Smooth muscle cell (in vitro differentiated cells): Measurements from ENCODE around the gene COMTD1. TPM values are rescaled to one million over a fixed set of nuclear protein-coding genes. Genes with fewer than 3 reads are reported as not detected.

Source experiments
- DNase-seq: peaks from one replicate; lab custom pipeline; 2025; ENCODE audit not compliant: unreplicated experiment; lab: John Stamatoyannopoulos, UW
- H2AFZ ChIP-seq: fragments of 200-600 bp; sonication (generic); 2 replicates; pipeline ENCODE4 v1.6.0; 2016; ENCODE audit warnings: antibody characterized with exemption, low read depth, mild to moderate bottlenecking
- H3F3A ChIP-seq: fragments of 200-600 bp; sonication (generic); 2 replicates; pipeline ENCODE4 v1.6.0; 2017; ENCODE audit warnings: antibody characterized with exemption, low read depth
- H3K27ac ChIP-seq: fragments of 200-600 bp; sonication (generic); 2 replicates; pipeline ENCODE4 v1.5.1; 2016; ENCODE audit warnings: low read depth, mild to moderate bottlenecking
- H3K27me3 ChIP-seq: fragments of 200-600 bp; sonication (generic); 2 replicates; pipeline ENCODE4 v1.6.1; 2016; ENCODE audit warnings: low read depth, mild to moderate bottlenecking
- H3K36me3 ChIP-seq: fragments of 200-600 bp; sonication (generic); 2 replicates; pipeline ENCODE4 v1.5.1; 2016; ENCODE audit warnings: low read depth
- H3K4me1 ChIP-seq: fragments of 200-600 bp; sonication (generic); 2 replicates; pipeline ENCODE4 v1.5.1; 2016; ENCODE audit warnings: low read depth
- H3K4me2 ChIP-seq: fragments of 200-600 bp; sonication (generic); 2 replicates; pipeline ENCODE4 v1.6.0; 2016; ENCODE audit warnings: mild to moderate bottlenecking
- H3K4me3 ChIP-seq: fragments of 200-600 bp; sonication (generic); 2 replicates; pipeline ENCODE4 v1.5.1; 2016; ENCODE audit warnings: mild to moderate bottlenecking
- H3K79me2 ChIP-seq: fragments of 200-600 bp; sonication (generic); 2 replicates; pipeline ENCODE4 v1.6.0; 2016; ENCODE audit warnings: low read depth, mild to moderate bottlenecking
- H3K9ac ChIP-seq: fragments of 200-600 bp; sonication (generic); 2 replicates; pipeline ENCODE4 v1.6.0; 2016; ENCODE audit warnings: low read depth
- H3K9me3 ChIP-seq: fragments of 200-600 bp; sonication (generic); replicated peaks from 2 replicates; pipeline ENCODE4 v1.5.1; 2016; ENCODE audit warnings: low read depth
- H4K20me1 ChIP-seq: fragments of 200-600 bp; sonication (generic); 2 replicates; pipeline ENCODE4 v1.6.0; 2016; ENCODE audit warnings: low read depth
- WGBS: methylation state at CpG from one replicate; pipeline ENCODE4 v1.1.7; 2016; ENCODE audit warnings: low lambda C conversion rate; 5-methylcytosine and 5-hydroxymethylcytosine counted together
- polyA plus RNA-seq: library from polyadenylated mRNA; unstranded; fragments of >200 nt; fragmentation: Nextera tagmentation; extraction: Ambion mirVana; gene quantifications from 2 replicates; pipeline ENCODE4 v1.2.1, GENCODE V29; 2016
- total RNA-seq: library from RNA; depleted of rRNA; stranded (reverse); fragments of >200 nt; gene quantifications from 2 replicates; pipeline ENCODE4 v1.2.3, GENCODE V29; 2014
- TF ChIP-seq, protein P1 (sequence below): fragments of 200-600 bp; sonication (generic); IDR thresholded peaks from 2 replicates; pipeline ENCODE4 v1.5.1; 2017; ENCODE audit warnings: borderline replicate concordance, mild to moderate bottlenecking, antibody characterized with exemption; ENCODE audit not compliant: insufficient read depth, poor library complexity, severe bottlenecking

Gene COMTD1
- total and polyA plus RNA-seq, 2 experiments from 2014 or later = 8.4 to 18.7 TPM

DNA sequence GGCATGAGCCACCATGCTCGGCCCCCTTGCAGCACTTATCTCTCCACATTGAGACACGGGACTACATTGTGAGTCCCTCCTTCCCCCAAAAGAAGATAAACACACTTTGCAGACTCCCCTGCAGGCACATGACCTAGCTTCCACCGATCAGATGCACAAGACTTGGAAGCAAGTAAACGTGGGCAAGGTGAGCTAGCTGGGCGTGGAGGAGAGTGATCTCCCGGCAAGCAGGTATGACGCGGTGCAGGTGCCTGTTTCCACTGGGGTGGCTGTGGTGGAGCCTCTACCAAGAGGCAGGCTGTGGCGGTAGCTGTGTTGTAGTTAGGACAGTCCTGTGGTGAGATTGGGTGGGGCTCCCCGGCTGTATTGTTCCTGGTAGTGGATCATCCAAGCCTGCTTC, 7.7 kb upstream of the COMTD1 start:
- TF ChIP-seq, protein P1, sequence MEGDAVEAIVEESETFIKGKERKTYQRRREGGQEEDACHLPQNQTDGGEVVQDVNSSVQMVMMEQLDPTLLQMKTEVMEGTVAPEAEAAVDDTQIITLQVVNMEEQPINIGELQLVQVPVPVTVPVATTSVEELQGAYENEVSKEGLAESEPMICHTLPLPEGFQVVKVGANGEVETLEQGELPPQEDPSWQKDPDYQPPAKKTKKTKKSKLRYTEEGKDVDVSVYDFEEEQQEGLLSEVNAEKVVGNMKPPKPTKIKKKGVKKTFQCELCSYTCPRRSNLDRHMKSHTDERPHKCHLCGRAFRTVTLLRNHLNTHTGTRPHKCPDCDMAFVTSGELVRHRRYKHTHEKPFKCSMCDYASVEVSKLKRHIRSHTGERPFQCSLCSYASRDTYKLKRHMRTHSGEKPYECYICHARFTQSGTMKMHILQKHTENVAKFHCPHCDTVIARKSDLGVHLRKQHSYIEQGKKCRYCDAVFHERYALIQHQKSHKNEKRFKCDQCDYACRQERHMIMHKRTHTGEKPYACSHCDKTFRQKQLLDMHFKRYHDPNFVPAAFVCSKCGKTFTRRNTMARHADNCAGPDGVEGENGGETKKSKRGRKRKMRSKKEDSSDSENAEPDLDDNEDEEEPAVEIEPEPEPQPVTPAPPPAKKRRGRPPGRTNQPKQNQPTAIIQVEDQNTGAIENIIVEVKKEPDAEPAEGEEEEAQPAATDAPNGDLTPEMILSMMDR = no peak
- no peak for DNase-seq
- Histone ChIP-seq H3K27me3 (no peaks in the 10 kb centered on the region), H4K20me1 (no peaks in the 10 kb centered on the region), H3K4me2 (no peak overlapping the region), H3K4me3 (no peak overlapping the region), H3K9ac (no peak overlapping the region), H3K36me3 (no peaks in the 10 kb centered on the region), H2AFZ (no peak overlapping the region), H3F3A (no peaks in the 10 kb centered on the region), H3K27ac (no peak overlapping the region), H3K79me2 (no peaks in the 10 kb centered on the region), H3K9me3 (no peaks in the 10 kb centered on the region), H3K4me1 (no peaks in the 10 kb centered on the region)
- 87% methylated on average over 10 of the region's 10 CpGs for WGBS

DNA sequence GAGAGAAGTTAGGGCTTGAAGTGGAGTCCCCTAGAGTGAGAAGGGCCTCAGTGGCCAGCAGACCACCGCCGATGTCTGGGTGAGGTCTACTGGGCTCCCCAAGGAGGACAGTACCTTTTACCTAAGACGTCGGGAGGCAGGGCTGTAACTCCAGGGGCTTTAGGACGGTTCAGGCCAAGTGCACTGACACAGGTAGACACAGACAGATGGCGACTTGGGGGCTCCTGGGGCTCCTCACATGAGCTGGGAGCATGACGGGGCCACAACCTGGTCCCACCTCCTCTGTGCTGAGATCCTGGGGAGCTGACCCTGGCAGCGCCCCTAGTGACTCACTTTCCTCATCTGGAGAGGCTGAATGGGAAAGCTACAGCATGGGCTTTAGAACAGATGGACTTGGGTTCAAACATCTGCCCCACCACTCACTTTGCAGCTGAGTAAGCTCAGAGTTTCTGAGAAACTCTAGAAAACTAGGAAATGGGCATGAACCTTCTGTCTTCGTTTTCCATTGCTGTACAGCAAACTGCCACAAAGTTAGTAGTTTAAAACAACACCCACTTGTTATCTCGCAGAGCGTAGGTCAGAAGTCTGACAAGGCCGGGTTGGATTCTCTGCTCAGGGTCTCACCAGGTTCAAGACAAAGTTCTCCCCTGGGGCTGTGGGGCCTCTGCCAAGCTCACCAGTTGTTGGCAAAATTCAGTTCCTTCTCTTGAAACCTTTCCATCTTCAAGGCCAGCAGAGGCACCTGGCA, 4.7 kb upstream of the COMTD1 start:
- TF ChIP-seq, protein P1 = no peak
- H3K9ac ChIP-seq = no peak overlapping the region
- WGBS = 92% methylated on average over 12 of the region's 12 CpGs
- H3F3A ChIP-seq = no peaks in the 10 kb centered on the region
- H2AFZ ChIP-seq = no peak overlapping the region
- H3K9me3 ChIP-seq = no peaks in the 10 kb centered on the region
- H3K79me2 ChIP-seq = no peaks in the 10 kb centered on the region
- no peaks in the 10 kb centered on the region for H4K20me1 ChIP-seq
- no peak overlapping the region for H3K4me3 ChIP-seq
- no peaks in the 10 kb centered on the region for H3K27me3 ChIP-seq
- H3K4me1 ChIP-seq = no peaks in the 10 kb centered on the region
- no peaks in the 10 kb centered on the region for H3K36me3 ChIP-seq
- no peak overlapping the region for H3K4me2 ChIP-seq
- DNase-seq = no peak
- H3K27ac ChIP-seq = no peak overlapping the region

DNA sequence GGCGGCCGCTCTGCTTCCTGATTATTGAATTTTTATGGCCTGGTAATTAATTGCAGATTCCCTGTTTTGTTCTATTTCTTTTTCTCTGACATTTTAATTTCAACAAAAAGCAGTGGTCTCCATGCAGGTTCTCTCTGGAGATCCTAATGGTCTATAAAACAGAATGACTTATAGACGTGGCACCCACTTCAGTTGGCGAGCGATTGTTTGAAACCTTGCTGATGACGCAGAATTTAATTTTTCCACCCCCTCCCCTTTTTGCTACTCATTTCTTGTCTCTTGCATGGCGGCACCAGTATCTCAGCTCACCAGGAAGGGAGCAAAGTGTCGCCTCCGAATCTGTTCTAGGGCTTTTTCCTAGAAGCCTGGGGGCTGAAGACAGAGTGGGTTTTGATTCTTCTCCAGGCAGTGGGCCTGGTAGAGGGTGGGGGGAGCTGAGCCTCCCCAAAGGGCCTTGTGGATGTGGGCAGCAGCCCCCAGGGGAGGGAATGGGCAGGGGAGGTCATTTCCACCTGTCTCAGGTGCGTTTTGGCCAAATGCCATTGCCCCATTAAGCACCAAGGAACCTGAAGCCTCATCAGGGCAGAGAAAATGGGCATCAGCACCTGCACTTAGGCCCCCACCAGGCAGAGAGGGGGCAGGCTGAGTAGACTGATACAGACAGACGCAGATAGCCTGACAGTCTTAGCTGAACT, 3.5 kb upstream of the COMTD1 start:
- H3F3A ChIP-seq = no peaks in the 10 kb centered on the region
- no peaks in the 10 kb centered on the region for H3K9me3 ChIP-seq
- no peaks in the 10 kb centered on the region for H3K79me2 ChIP-seq
- no peak for DNase-seq
- peaks cover 8% of the 10 kb centered on the region for H3K4me1 ChIP-seq
- no peaks in the 10 kb centered on the region for H4K20me1 ChIP-seq
- no peaks in the 10 kb centered on the region for H3K36me3 ChIP-seq
- H3K27ac ChIP-seq = no peak overlapping the region
- no peaks in the 10 kb centered on the region for H3K27me3 ChIP-seq
- H3K4me2 ChIP-seq = no peak overlapping the region
- WGBS = 89% methylated on average over 11 of the region's 11 CpGs
- H2AFZ ChIP-seq = no peak overlapping the region
- H3K4me3 ChIP-seq = no peak overlapping the region
- TF ChIP-seq, protein P1 = no peak
- no peak overlapping the region for H3K9ac ChIP-seq
